GM19452 (cell line): ENCODE results near the gene SCARF2.
"Not testable (repeated sequence)": the region's sequence is repeated elsewhere in the genome, so short reads cannot be mapped to it uniquely, and the experiment has no call there.

Experiments
- ATAC-seq: cut with Tn5 transposase; IDR thresholded peaks from one replicate; pipeline ENCODE4 v1.9.1; 2021; ENCODE audit not compliant: unreplicated experiment

Gene SCARF2

GRCh38 chr22:20427945-20428417 is 9.6 kb downstream of the SCARF2 start:
- ATAC-seq = no peak

GRCh38 chr22:20427104-20427944 is 10.3 kb downstream of the SCARF2 start:
- ATAC-seq = no peak

- no peak for ATAC-seq
Measured at GRCh38 chr22:20426259-20426615, 11.4 kb downstream of the SCARF2 start.

GRCh38 chr22:20425566-20426258 is 11.9 kb downstream of the SCARF2 start:
- ATAC-seq = no peak

- no peak for ATAC-seq
Measured at GRCh38 chr22:20424932-20425565, 12.6 kb downstream of the SCARF2 start.

- no peak for ATAC-seq
Measured at GRCh38 chr22:20424568-20424931, 13.1 kb downstream of the SCARF2 start.

- no peak for ATAC-seq
Measured at GRCh38 chr22:20423906-20424551, 13.6 kb downstream of the SCARF2 start.

GRCh38 chr22:20423008-20423905 is 14.4 kb downstream of the SCARF2 start:
- ATAC-seq = no peak

- no peak for ATAC-seq
Measured at GRCh38 chr22:20422271-20423007, 15.2 kb downstream of the SCARF2 start.

- no peak for ATAC-seq
Measured at GRCh38 chr22:20421507-20421874, 16.1 kb downstream of the SCARF2 start.

- no peak for ATAC-seq
Measured at GRCh38 chr22:20420157-20420842, 17.3 kb downstream of the SCARF2 start.

GRCh38 chr22:20419664-20419951 is 18.0 kb downstream of the SCARF2 start:
- ATAC-seq = no peak

GRCh38 chr22:20418211-20418788 is 19.3 kb downstream of the SCARF2 start:
- ATAC-seq = no peak

GRCh38 chr22:20415699-20416098 is 21.9 kb downstream of the SCARF2 start:
- not testable (repeated sequence) for ATAC-seq

GRCh38 chr22:20415241-20415640 is 22.4 kb downstream of the SCARF2 start:
- ATAC-seq = not testable (repeated sequence)

- no peak for ATAC-seq
Measured at GRCh38 chr22:20414450-20414849, 23.2 kb downstream of the SCARF2 start.

GRCh38 chr22:20414059-20414440 is 23.6 kb downstream of the SCARF2 start:
- ATAC-seq = no peak

- ATAC-seq = no peak
Measured at GRCh38 chr22:20413217-20414058, 24.2 kb downstream of the SCARF2 start.
